Measurements from ENCODE around the gene EEF1A2.

The EEF1A2 gene

GRCh38 chr20:63498960-63499337 lies at the start of gene EEF1A2:
Gene EEF1A2 (minus strand): TSS chr20:63499083. CDS start chr20:63497763, 1,320 bp downstream.
- DNase-seq: no peak

DNA sequence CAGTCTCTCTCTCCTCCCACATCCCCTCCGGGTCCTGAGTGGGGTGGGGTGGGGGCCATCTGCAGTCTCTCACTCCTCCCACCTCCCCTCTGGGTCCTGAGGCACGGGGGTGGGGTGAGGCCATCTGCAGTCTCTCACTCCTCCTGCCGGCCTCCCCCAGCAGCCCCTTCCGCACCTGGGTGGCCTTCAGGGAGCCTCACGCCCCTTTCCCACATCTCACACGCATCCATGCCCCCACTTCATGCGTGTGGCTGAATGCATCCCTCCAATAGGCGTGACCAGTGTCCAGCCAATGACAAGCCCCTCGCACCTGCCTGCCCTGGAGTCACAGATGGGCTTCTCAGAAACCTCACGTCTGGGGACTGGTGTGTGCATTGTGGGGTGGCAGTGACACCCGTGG lies 49.7 kb upstream of the EEF1A2 start:
- no peak for DNase-seq

- DNase-seq: no peak
These were observed 49.0 kb upstream of the EEF1A2 start, which contains the start of gene SRMS for GRCh38 chr20:63547725-63548480. Gene SRMS (minus strand): TSS chr20:63547749. CDS start chr20:63547463, 286 bp downstream.

- no peak for DNase-seq
These were observed 48.3 kb upstream of the EEF1A2 start for GRCh38 chr20:63546956-63547724.

GRCh38 chr20:63546256-63546955 lies 47.5 kb upstream of the EEF1A2 start:
- DNase-seq: no peak

GRCh38 chr20:63545814-63546213 lies 46.9 kb upstream of the EEF1A2 start:
- no peak for DNase-seq

GRCh38 chr20:63544958-63545516 lies 46.2 kb upstream of the EEF1A2 start:
- no peak for DNase-seq

GRCh38 chr20:63544241-63544957 lies 45.5 kb upstream of the EEF1A2 start:
- DNase-seq: no peak

DNA sequence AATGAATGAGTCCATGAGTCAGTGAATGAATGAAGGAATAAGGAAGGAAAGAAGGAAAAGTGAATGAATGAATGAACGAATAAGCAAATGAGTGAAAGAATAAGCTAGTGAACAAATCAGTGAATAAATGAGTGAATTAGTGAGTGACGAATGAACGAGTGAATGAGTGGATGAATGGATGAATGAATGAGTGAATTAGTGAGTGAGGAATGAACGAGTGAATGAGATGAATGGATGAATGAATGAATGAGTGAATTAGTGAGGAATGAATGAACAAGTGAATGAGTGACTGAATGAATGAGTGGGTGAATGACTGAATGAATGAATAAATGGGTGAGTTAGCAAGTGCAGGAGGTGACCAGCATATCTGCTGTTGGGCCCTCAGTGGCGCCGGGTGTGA lies 44.9 kb upstream of the EEF1A2 start:
- DNase-seq: no peak

DNA sequence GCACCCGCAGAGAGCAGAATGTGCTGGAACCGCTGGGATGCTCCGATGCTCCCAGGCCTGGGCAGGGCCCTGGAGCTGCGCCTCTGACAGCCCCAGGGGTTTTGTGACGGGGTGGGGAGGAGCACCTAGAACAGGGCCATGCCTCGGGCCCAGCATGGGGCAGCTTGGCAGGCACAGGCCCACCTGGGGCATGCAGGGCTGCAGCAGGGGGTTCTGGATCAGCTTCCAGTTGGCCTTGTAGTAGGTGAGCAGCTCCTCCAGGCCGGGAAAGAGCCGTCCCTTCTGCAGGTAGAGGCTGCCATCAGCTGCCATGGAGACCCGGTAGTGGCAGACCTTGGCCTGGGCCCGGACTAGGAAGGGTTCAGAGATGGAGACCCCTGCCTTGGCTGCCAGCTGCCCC lies 44.2 kb upstream of the EEF1A2 start:
- DNase-seq: no peak

DNA sequence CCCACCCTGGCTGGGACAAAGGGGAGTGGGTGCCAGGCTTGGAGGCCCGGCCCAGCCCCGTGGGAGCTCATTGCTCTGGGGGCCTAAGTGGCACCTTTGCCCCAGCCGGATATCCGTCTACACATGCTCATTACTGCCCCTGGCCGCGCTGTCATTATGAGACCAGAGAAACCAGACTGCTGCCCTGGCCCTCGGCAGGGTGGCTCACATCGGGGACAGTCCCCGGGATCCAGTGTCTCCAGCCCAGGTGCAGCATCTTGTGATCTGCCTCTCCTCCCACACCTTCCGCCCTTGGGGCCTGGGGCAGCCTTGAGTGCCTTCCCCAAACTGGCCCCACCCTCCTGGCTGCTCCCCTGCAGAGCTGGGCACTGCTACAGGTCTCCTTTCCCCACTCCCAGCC lies 43.8 kb upstream of the EEF1A2 start:
- DNase-seq: no peak

DNA sequence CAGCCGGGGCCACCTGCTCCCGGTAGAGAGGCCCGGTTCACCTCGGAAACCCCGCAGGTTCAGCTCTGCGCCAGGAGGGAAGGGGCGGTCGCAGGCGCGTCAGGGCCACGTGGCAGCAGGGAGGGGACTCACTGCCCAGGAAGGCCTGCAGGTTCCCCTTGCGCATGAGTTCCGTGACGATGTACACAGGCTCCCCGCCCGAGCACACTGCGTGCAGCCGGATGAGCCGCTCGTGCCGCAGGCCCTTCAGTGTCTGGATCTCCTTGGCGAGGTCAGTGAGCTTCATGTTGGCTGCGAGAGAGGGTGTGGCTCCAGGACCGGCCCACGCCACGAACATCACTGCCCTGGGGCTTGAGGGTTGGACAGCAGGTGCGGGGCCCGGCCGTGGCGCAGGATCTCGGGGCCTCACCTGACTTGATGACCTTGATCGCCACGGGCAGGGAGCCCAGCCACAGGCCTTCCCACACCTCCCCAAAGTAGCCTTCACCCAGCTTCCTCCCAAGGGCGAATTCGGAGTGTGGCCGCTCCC lies 43.2 kb upstream of the EEF1A2 start:
- no peak for DNase-seq

DNA sequence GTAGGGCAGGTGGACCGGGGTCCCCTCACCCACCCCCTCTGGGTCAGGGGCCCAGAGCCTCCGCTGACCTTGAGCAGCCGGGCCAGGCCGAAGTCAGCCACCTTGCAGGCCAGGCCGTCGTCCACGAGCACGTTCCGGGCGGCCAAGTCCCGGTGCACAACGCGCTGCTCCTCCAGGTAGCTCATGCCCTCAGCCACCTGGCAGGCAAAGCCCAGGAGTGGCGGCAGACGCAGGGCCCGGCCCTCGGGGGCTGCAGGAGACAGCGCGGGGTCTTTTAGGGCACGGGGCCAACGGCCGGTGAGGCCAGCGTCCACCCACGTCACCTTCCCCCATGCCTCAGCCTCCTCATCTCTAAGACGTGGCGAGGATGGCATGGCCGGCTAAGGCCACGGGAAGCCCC lies 42.5 kb upstream of the EEF1A2 start:
- no peak for DNase-seq

DNA sequence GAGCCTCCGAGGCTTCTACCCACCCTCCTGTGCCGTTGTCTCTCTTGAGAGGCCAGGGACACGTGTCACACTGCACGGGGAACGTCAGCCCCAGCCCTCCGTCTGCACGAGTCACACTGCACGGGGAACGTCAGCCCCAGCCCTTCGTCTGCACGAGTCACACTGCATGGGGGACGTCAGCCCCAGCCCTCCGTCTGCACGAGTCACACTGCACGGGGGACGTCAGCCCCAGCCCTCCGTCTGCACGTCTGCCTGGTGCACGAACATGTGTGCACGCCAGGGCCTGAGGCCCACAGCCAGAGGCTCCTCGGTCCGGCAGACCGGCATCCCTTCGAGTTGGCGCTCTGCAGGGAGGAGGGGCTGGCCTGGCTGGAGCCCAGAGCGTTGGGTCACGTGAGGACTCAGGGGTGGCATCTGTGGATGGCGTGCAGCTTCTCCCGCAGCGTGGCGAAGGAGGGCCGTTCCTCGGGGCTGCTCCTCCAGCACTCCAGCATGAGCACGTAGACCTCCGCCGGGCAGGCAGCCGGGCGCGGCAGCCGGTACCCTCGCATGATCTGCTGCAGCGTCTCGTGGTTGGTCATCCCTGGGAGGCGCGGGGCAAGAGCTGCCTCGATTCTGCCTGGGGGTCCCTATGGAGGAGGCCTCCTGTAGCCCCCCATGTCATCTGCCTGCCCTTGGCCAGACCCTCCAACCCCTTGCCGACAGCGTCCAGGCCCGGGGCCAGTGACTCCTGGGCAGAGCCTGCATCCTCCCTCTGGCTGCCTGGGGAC lies 41.7 kb upstream of the EEF1A2 start:
- DNase-seq: no peak

DNA sequence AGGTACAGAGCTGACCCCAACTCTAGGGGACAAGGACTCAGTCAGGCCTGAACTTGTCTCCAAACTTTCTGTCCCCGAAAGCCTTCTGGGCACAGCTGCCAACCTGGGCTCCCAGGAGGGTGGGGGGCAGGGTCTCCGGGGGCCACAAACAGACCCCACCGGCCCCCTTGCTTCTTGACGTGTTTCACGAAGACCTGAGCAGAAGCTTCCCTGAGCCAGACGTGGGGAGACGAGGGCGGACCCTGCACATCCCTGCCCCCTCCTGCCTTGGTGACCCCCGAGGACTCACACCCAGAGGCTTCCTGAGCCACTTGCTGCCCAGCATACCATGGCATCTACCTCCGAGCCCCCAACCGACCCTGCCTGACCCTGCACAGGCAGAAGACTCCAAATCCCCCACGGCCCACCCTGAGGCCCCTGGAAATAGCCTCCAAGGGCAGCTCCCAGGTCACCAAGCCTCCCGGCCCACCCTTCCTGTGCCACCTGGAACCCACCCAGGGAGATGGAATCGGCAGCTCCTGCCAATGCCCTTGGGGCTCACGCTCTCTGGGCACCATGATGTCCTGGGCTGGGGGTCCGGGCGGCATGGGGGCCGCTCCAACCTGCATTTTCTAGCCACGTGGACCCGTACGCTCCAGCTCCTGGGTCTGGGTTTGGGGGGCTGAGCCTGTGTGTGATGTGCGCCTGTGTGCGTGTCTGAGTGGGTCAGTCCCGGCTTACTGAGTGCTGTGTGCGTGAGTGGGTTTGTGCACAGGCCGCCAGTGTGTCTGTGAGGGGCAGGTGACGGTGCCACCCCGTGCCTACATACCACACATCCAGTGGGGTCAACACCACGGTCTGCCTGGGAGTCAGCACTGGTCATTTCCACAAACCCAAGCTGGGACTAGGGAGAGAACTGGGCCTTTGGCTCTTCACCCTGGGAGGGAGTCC lies 40.8 kb upstream of the EEF1A2 start:
- no peak for DNase-seq

DNA sequence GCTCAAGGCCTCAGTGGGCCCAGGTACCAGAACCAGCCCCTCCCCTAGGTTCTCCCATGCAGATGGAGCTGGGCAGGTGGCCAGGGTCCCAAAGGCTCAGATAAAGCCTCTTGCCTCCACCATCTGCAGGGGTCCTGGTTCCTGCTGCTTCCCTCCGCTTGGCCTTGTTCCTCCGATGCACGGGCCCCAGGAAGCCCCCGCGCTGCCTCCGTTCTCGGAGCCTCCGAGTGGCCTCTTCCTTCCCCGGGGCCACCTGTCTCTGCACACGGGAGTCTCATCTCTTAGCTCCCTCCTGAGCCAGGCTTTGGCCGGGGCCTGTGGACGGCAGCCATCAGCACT lies 40.2 kb upstream of the EEF1A2 start:
- DNase-seq: no peak

DNA sequence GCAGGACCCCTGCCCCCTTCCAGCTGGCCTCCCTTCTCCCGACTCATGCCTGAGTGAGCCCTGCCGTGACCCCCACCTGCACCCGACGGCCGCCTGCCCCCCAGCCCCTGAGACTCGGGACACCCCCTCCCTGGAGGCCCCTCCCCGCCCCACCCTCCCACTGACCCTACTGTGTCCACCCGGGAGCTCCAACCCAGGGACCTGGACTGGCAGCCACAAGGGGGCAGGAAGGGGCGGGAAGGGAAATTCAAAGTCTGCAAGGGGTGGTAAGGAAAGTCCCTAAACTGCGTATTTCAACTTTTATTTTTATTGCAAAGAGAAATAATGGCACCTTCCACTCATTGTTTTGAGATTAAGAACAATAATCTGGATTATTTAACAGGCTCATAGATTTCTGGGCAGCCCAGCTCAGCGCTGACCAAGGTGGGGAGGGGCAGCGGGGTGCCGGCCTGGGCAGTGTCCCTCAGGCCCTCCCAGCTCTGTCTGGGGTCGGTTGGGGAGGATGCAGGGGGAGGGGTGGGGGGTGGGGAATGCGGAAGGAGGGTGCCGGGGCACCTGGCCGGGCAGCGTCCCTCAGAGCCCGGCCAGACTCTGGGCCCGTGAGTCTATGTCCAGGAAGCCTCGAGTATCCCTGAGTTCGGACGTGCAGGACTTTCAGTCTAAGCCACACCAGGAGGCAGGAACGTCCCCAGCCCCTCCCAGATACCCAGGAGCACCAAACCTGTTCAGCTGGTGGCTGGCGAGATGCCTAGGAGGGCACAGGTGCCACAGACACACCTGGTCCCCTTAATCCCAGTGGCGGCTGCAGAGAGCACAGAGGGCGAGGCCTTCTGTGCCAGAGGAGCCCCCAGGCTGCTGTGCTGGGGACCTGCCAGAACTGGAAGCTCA lies 39.6 kb upstream of the EEF1A2 start:
- no peak for DNase-seq

- peak; percentile 63 for DNase-seq
These were observed 38.8 kb upstream of the EEF1A2 start for GRCh38 chr20:63537525-63538203.

DNA sequence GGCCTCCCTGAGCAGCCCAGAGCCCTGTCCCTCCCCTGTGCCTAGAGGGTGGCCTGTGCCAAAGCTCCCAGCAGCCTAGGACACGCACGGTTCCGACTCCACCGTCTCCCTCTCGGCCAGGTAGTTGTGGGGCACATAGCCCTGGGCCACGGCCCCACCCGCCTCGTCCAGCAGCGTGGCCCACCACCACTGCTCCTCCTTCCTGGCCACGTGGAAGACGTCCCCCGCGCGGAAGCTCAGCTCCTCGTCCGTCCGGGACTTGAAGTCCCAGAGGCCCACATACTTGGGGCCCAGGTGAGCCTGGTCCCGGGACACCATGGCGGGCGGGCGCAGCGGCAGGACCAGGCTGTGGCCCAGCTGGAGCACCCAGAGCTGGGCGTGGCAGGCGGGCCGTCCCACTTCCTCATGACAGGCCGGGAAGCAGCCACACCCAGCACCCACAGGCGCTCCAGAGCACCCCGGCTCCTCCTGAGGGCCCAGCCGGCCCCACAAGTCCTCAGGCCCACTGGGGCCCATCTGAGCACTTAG lies 38.2 kb upstream of the EEF1A2 start, which contains the start of gene PTK6:
Gene PTK6, minus strand, starts transcription at position 380 of the 528 bp plus-strand sequence. Its CDS starts 62 bp downstream, at position 318.
- DNase-seq: no peak

Data from NCI-H1694 (cell line).